ENCODE measurements around the gene TUFM. TPM values are rescaled to one million over a fixed set of nuclear protein-coding genes. Genes with fewer than 3 reads are reported as not detected.

TUFM gene
- polyA plus RNA-seq, 1 experiment: 107 TPM

GRCh38 chr16:28834349-28834748 lies 11.8 kb downstream of the TUFM start:
- CTCF ChIA-PET: no interaction called here
- no peak for DNase-seq (ENCODE audit: low read depth, low spot score)
- POLR2A ChIA-PET: no interaction called here
- H3K27ac ChIP-seq (ENCODE audit: low read depth, low read length): no peak overlapping the region
- no peaks in the 10 kb centered on the region; the same call in 1 of the 2 replicates for H3K9me3 ChIP-seq (ENCODE audit: control insufficient read depth, insufficient read depth, low read length)
- H3K27me3 ChIP-seq (ENCODE audit: control insufficient read depth, insufficient read depth, low read length): no peaks in the 10 kb centered on the region
- H3K4me3 ChIP-seq (ENCODE audit: low read depth, low read length): no peak overlapping the region
- no peak for TF ChIP-seq CTCF (IDR thresholded peaks at IDR 0.05; ENCODE audit: low read depth, low read length)

- no peak for DNase-seq (ENCODE audit: low read depth, low spot score)
- Histone ChIP-seq H3K4me3 (ENCODE audit: low read depth, low read length) (no peak overlapping the region), H3K27ac (ENCODE audit: low read depth, low read length) (no peak overlapping the region), H3K27me3 (ENCODE audit: control insufficient read depth, insufficient read depth, low read length) (no peaks in the 10 kb centered on the region), H3K9me3 (ENCODE audit: control insufficient read depth, insufficient read depth, low read length) (no peaks in the 10 kb centered on the region; the same call in 1 of the 2 replicates)
- CTCF ChIA-PET: no interaction called here
- TF ChIP-seq CTCF (IDR thresholded peaks at IDR 0.05; ENCODE audit: low read depth, low read length): no peak
- POLR2A ChIA-PET: no interaction called here
These were observed 15.6 kb downstream of the TUFM start for GRCh38 chr16:28830531-28830930.

GRCh38 chr16:28829747-28830146 lies 16.4 kb downstream of the TUFM start:
- TF ChIP-seq CTCF (IDR thresholded peaks at IDR 0.05; ENCODE audit: low read depth, low read length): no peak
- DNase-seq (ENCODE audit: low read depth, low spot score): no peak
- H3K9me3 ChIP-seq (ENCODE audit: control insufficient read depth, insufficient read depth, low read length): no peaks in the 10 kb centered on the region; the same call in 1 of the 2 replicates
- ChIA-PET CTCF (no interaction called here), POLR2A (no interaction called here)
- no peaks in the 10 kb centered on the region for H3K27me3 ChIP-seq (ENCODE audit: control insufficient read depth, insufficient read depth, low read length)
- H3K27ac ChIP-seq (ENCODE audit: low read depth, low read length): no peak overlapping the region
- H3K4me3 ChIP-seq (ENCODE audit: low read depth, low read length): no peak overlapping the region

DNA sequence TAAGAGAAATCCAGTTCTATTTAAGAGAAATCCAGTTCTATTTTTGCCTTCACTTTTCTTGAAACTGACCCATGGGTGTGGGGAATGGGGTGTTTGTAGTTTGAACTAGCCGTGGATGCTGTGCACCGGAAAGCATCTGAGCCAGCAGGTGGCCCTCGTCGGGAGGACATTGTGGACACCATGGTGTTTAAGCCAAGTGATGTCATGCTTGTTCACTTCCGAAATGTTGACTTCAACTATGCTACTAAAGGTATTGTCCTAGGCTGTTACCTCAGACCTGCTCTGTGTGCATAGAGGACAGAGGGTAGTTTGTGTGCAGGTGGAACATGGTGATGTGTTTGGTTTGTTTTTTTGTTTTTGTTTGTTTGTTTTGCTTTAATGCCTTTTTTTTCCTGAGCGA lies 20.0 kb downstream of the TUFM start:
- H3K27me3 ChIP-seq (ENCODE audit: control insufficient read depth, insufficient read depth, low read length): no peaks in the 10 kb centered on the region
- POLR2A ChIA-PET: no interaction called here
- H3K4me3 ChIP-seq (ENCODE audit: low read depth, low read length): peak overlapping the region; percentile 98
- CTCF ChIA-PET: no interaction called here
- H3K9me3 ChIP-seq (ENCODE audit: control insufficient read depth, insufficient read depth, low read length): no peaks in the 10 kb centered on the region
- DNase-seq (ENCODE audit: low read depth, low spot score): no peak
- TF ChIP-seq CTCF (IDR thresholded peaks at IDR 0.05; ENCODE audit: low read depth, low read length): 0 out of 2 replicates have a peak, but pooled peaks have one; percentile 12
- H3K27ac ChIP-seq (ENCODE audit: low read depth, low read length): no peak overlapping the region

DNA sequence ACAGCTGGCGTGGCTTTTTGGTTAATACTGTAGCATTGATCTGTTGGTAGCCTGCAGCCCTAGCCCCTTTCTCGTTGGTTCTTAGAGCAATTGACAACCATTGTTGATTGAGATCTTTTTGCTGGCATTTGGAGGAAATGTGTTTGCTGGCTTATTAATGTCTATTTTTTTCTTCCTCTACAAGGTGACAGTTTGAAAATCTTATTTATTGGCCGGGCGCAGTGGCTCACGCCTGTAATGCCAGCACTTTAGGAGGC lies 21.5 kb downstream of the TUFM start:
- H3K27me3 ChIP-seq (ENCODE audit: control insufficient read depth, insufficient read depth, low read length): no peaks in the 10 kb centered on the region
- TF ChIP-seq CTCF (IDR thresholded peaks at IDR 0.05; ENCODE audit: low read depth, low read length): no peak
- no peak for DNase-seq (ENCODE audit: low read depth, low spot score)
- peak overlapping the region; percentile 98 for H3K27ac ChIP-seq (ENCODE audit: low read depth, low read length)
- ChIA-PET CTCF (interaction anchor here (1.3 to 1.8 kb wide), 2 partner anchors 14 to 121 kb away, joined by 3 to 4 read pairs; no protein-coding TSS in a partner anchor), POLR2A (no interaction called here)
- no peaks in the 10 kb centered on the region; the same call in 1 of the 2 replicates for H3K9me3 ChIP-seq (ENCODE audit: control insufficient read depth, insufficient read depth, low read length)
- peak overlapping the region; percentile 98 for H3K4me3 ChIP-seq (ENCODE audit: low read depth, low read length)

Measured in AG04450 (cell line).